Left kidney (tissue), 2 donors: ENCODE data around the gene IFI16. TPM values are rescaled to one million over a fixed set of nuclear protein-coding genes. Genes with fewer than 3 reads are reported as not detected.
"Not testable (repeated sequence)": the region's sequence is repeated elsewhere in the genome, so short reads cannot be mapped to it uniquely, and the experiment has no call there.

Experiments
- DNase-seq: peaks from one replicate; pipeline ENCODE4 v3.0.0-alpha.2; 2013
- polyA plus RNA-seq: library from polyadenylated mRNA; unstranded; fragments of 120-200 nt; gene quantifications from one replicate; pipeline ENCODE4 v1.2.1, GENCODE V29; 2013; ENCODE audit not compliant: insufficient read length

IFI16 gene
- polyA plus RNA-seq, 1 donor: 55.4 TPM

DNA sequence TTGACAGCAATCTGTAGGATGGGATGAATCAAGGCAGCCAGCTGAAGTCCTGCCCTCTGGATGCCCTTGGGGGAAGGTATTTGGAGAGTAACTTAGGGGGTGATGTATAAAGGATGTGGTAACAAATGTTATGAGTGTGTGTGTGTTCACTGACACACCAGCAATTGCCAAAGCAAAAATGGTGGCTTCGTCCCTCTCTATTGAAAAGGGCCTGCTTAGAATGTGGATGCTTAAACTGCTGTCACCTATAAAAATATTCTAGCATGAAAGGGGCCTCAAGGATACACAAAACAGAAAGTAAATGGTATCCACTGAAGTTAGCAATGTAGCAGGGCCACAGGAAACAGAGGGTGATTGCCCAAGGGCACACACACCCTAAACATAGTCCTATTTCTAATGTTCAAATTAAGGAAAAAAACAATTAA lies 81.9 kb downstream of the IFI16 start:
- DNase-seq: no peak

DNA sequence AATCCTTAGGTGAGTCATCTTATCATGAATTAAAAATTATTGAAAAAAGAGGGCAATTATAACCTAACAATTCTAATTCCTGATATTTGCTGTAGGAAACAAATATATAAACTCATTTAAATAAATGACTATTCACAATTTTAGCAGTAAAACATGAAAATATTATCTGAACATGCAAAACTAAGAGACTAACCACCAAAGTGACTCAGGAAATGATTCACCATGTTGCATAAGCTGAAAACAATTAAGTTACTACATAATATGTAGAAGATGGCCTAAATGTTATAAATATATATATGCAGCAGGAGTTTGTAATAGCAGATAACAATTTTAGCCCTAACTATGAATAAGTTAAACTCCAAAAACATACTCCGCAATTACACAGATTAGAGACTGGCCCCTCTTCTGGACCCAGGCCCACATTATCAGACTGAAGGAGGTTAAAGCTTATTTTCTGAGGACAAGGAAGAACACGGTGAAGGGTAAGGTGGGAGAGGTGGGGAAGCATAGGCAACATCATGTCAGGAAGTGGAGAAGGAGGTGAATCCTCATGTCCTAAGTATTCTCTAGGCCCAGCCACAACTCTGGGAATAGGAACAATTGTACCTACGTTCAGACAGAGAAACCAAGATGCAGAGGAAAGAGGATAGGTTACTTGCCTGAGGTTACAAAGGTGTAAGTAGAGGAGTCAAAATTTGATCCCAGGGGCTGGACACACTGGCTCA lies 82.5 kb downstream of the IFI16 start:
- DNase-seq: no peak

DNA sequence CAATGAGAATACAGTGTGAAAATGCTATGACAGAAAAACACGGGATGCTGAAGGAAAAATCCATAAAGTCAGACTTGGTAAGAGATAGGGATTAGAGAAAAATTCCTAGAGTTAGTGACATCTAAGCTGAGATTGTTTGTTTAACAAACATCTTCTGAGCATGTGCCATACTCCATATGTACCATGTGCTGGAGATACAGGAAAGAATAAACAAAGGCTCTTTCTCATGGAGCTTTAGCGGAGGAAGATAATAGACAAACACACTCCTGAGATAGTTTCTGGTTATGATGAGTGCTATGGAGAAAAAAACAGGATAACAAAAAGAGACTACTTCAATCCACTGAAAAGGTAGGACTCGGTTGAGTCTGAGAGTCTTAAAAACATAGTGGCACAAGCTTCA lies 88.9 kb downstream of the IFI16 start:
- DNase-seq: no peak

DNA sequence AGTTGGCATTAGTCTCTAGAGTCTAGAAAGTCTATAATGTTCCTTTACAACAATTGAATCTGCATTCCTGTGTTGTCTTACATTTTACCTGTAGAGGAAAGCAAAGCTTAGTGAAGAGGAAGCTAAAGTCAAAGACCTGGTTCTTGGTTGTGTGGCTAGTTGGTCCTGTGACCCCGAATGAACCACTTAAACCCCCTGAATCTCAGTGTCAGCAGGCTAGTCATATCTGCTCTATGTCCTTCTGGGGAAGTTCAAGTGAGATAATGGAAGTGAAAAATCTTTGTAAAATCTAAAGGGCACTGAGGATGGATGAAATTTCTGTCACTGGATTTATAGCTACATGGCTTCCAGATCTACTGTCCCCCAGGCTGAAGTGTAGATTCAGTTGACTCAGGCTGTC lies 90.9 kb downstream of the IFI16 start:
- DNase-seq: no peak

DNA sequence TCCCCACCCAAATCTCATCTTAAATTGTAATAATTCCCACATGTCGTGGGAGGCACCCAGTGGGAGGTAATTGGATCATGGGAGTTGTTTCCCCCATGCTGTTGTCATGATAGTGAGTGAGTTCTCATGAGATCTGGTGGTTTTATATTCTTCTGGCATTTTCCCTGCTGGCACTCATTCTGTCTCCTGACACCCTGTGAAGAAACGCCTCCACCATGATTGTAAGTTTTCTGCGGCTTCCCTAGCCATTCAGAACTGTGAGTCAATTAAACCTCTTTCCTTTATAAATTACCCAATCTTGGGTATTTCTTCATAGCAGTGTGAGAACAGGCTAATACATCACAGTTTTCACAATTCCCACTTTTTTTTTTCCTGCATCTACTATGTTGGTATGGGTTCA lies 93.3 kb downstream of the IFI16 start:
- DNase-seq: not testable (repeated sequence)

Other genes starting within 250 kb of the IFI16 start
- gene OR6N1, start 237.7 kb upstream of the IFI16 start, polyA plus RNA-seq: not detected
- not detected for gene OR6N2, start 228.7 kb upstream of the IFI16 start, polyA plus RNA-seq
- gene MNDA, start 178.6 kb upstream of the IFI16 start, polyA plus RNA-seq: 2.5 TPM
- gene PYHIN1, start 78.4 kb upstream of the IFI16 start, polyA plus RNA-seq: 0.15 TPM
- 0.08 TPM for gene AIM2, start 66.9 kb downstream of the IFI16 start, polyA plus RNA-seq
- 0.20 TPM for gene CADM3, start 161.7 kb downstream of the IFI16 start, polyA plus RNA-seq
- gene ACKR1, start 195.0 kb downstream of the IFI16 start, polyA plus RNA-seq: 0.33 TPM